NB4 (cell line): ENCODE measurements around the gene PAM16.

ENCODE experiments used
- DNase-seq: peaks from one replicate; pipeline ENCODE4 v3.0.0; 2010; ENCODE audit warnings: low read depth
- H3K4me3 ChIP-seq: one replicate; pipeline ENCODE4 v1.5.1; 2011; ENCODE audit warnings: mild to moderate bottlenecking, low read depth, low read length, moderate library complexity
- MYC ChIP-seq: IDR thresholded peaks from 2 replicates; pipeline ENCODE4 v1.6.1; 2011; ENCODE audit warnings: low read depth, low read length
- POLR2A ChIP-seq: IDR thresholded peaks from 2 replicates; pipeline ENCODE4 v1.6.1; 2011; ENCODE audit warnings: mild to moderate bottlenecking; ENCODE audit not compliant: insufficient read length; ENCODE audit errors: extremely low read depth
- TF ChIP-seq, protein P1 (sequence below): IDR thresholded peaks from one replicate; pipeline ENCODE4 v1.5.1; 2012; ENCODE audit warnings: low read depth, low read length
- TF ChIP-seq, protein P2 (sequence below): IDR thresholded peaks from 2 replicates; pipeline ENCODE4 v1.6.1; 2011; ENCODE audit warnings: low read depth, low read length

Gene PAM16

DNA sequence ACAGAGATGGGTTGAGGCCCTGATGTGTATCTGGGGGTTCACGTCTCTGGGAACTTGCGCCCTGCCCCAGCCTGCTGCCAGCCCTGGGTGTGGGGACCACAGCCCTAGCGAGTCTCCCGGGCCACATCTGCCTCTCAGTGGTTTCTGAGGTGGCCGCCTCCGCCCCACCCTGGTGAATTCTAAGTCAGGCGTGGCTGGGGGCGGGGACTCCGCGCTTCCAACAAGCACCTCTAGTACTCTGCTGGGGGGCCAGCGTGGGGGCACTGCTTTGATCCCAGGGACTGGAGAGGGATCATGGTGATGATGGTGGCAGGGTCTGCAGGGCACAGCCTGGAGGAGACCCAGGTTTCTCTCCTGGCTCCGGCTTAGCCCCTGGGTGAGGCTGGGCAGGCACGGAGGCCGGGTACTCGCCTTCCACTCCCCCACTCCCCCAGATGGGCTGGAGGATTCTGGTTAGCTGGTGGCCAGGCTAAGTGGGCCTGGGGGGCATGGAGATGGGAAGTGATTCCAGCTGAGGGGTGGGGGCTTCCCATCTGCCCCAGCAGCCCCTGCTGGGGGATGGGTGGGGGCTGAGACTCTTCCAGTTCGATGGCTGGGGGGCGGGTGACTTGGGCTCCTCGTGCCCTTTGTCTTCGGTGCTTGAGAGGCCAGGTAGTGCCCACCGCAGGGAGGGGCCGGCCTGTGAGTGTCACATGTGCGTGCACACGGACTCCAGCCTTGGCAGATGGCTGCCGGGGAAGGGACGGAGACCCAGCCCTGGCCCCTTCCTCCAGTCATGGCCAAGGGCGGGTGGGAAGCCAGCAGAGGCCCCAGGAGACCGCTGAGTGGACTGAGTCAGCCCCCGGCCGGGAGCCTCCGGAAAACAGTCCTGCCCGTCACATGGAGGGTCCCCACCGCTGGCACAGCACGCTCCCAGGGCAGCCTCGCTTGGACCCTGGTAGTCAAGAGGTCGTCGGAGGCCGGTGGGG, 31.4 kb downstream of the PAM16 start:
- peak; percentile 40 for DNase-seq

DNA sequence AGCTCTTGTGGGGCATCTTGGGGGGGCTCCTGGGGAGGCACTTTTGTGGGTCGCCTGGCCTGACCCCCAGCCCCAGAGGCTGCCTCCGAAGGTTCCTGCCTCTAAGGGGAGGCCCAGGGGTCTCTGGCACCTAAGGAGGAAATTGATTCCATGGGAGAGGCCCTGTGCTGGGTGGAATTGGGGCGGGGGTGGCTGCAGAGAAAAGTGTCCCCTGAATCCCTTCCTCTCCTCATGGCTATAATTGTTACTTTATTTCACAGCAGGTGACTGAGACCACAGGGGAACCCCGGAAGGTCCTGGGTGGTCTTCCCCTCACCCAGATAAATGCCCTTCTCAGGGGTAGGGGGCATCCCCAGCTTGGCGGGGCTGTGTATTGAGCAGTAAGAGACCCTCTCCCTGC, 32.2 kb downstream of the PAM16 start:
- H3K4me3 ChIP-seq = no peak overlapping the region
- TF ChIP-seq POLR2A (no peak), MYC (no peak)
- TF ChIP-seq, protein P1, sequence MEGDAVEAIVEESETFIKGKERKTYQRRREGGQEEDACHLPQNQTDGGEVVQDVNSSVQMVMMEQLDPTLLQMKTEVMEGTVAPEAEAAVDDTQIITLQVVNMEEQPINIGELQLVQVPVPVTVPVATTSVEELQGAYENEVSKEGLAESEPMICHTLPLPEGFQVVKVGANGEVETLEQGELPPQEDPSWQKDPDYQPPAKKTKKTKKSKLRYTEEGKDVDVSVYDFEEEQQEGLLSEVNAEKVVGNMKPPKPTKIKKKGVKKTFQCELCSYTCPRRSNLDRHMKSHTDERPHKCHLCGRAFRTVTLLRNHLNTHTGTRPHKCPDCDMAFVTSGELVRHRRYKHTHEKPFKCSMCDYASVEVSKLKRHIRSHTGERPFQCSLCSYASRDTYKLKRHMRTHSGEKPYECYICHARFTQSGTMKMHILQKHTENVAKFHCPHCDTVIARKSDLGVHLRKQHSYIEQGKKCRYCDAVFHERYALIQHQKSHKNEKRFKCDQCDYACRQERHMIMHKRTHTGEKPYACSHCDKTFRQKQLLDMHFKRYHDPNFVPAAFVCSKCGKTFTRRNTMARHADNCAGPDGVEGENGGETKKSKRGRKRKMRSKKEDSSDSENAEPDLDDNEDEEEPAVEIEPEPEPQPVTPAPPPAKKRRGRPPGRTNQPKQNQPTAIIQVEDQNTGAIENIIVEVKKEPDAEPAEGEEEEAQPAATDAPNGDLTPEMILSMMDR = no peak
- TF ChIP-seq, protein P2, sequence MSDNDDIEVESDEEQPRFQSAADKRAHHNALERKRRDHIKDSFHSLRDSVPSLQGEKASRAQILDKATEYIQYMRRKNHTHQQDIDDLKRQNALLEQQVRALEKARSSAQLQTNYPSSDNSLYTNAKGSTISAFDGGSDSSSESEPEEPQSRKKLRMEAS = no peak
- DNase-seq = no peak

More for the DNA sequence above, 31.4 kb downstream of the PAM16 start:
- TF ChIP-seq MYC (no peak), POLR2A (no peak)
- TF ChIP-seq, protein P2 = no peak
- TF ChIP-seq, protein P1 = no peak
- no peak overlapping the region for H3K4me3 ChIP-seq

DNA sequence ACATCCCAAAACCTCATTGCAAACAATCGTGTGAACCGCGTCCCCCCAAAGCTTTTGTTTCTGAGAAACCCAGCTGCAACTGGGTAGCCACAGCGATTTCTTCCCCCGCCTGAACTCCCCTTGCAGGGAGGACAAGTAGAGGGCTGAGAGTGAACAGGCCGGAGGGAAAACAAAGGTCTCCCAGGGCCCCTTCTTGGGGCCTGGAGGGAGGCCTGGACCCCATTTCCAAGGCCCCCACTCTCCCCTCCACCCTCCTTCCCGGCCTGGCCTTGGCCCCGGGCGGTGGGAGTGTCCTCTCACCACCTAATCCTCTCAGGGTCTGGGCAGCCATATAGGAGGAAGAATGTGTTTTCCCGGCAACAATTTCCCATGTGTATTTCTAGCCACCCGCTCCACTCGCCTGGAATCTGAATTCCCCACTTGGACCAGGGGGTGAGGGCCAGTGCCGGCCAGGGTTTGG, 32.6 kb downstream of the PAM16 start:
- DNase-seq = no peak
- TF ChIP-seq MYC (no peak), POLR2A (no peak)
- TF ChIP-seq, protein P2 = no peak
- TF ChIP-seq, protein P1 = no peak
- H3K4me3 ChIP-seq = no peak overlapping the region

DNA sequence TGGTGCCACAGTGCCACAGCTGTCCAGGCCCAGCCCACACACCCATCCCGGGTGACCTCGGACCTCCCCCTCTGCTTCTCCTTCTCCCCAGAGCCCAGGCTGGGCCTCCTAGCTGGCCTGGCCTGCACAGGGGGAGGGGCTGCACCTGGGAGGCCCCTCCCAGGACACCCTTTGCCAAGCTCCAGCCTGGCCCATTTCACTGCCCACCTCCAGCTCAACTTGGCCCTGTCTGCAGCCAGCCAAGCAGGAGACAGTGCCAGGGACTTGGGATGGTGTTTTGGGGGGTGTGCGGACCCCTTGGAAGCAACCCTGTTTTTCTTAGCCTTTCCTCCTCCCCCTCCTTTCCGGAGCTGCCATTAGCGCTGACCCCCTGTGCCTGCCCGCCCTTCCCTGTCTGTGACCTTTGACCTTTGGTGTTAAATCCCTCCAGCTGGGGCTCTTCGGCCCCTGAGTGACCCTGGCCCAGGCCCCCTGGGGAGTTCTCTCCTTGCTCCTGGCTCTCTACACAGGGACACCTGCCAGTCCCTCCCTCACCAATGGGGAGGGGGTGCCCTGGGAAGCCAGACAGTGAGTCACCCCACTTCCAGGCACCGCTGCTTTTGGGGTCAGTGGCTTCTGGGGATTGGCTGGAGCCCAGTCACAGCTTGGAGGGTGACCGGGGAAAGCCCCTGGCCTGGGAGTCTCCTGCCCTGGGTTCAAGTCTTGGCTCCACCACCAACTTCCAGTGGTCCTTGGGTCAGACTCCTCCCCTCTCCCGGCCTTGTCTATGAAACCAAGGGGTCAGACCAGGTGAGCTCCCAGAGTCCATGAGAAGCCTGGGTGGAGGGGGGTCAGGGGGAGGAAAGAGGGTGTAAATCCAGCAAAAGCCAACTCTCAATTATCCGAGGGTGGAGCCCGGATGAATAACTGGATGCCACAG, 33.3 kb downstream of the PAM16 start:
- TF ChIP-seq, protein P1 = no peak
- TF ChIP-seq, protein P2 = no peak
- TF ChIP-seq POLR2A (no peak), MYC (no peak)
- H3K4me3 ChIP-seq = no peak overlapping the region
- peak; percentile 7 for DNase-seq

DNA sequence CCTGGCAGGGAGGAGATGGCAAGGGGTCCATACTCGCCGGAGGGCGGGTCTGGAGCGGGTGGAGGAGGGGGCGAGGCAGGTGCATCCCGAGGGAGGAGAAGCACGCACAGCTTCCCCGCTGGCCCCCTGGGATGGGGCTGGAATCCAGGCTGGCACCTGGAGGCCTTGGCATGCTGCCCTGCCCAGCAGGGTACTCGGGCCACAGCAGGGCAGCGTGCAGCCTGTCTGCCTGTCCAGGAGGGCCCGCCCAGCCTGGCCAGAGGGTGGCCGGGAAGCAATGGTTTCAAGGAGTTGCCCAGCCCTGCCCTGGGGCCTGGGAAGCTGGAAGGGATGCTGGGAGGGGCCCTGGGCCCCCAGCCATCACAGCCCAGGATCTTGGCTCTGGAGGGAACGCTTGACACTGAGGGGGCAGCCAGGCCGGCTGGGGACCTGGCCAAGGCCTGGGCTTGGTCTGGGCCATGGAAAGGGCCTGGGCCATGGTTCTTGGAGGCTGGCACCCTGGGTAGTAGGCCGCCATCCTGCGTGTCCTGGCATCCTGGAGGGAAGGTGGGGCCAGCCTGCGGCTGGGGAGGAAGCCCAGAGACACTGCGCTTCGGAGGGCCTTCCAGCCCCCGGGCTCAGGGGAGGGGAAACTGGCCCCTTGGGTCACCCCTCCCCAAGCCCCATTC, 34.1 kb downstream of the PAM16 start:
- DNase-seq = no peak
- H3K4me3 ChIP-seq = no peak overlapping the region

More for the DNA sequence above, 34.1 kb downstream of the PAM16 start:
- TF ChIP-seq, protein P2 = no peak
- no peak for TF ChIP-seq MYC
- no peak for TF ChIP-seq POLR2A
- TF ChIP-seq, protein P1 = no peak
